GM23338 (cell line): ENCODE results near the gene MARVELD3. TPM values are rescaled to one million over a fixed set of nuclear protein-coding genes. Genes with fewer than 3 reads are reported as not detected.

Source experiments
- ATAC-seq: fragments of 200-7000 bp; cut with Tn5 transposase; 3 replicates; pipeline ENCODE4 v1.9.1; 2020
- DNase-seq: peaks from one replicate; pipeline ENCODE4 v3.0.0-alpha.2; 2015; ENCODE audit warnings: low spot score
- H2AFZ ChIP-seq: fragments of 200-600 bp; sonication (generic); 2 replicates; pipeline ENCODE4 v1.8.0; 2016; ENCODE audit warnings: antibody characterized with exemption, mild to moderate bottlenecking, moderate library complexity
- H3F3A ChIP-seq: fragments of 200-600 bp; sonication (generic); replicated peaks from 2 replicates; pipeline ENCODE4 v1.8.0; 2017; ENCODE audit warnings: antibody characterized with exemption, mixed run types, low read depth
- H3K27ac ChIP-seq: fragments of 200-600 bp; sonication (generic); 2 replicates; pipeline ENCODE4 v1.6.1; 2016; ENCODE audit warnings: low read depth
- H3K27me3 ChIP-seq: fragments of 200-600 bp; sonication (generic); 2 replicates; pipeline ENCODE4 v1.8.0; 2016; ENCODE audit warnings: mild to moderate bottlenecking, mixed run types, moderate library complexity; ENCODE audit not compliant: insufficient read depth
- H3K36me3 ChIP-seq: fragments of 200-600 bp; sonication (generic); 2 replicates; pipeline ENCODE4 v1.8.0; 2016; ENCODE audit warnings: mild to moderate bottlenecking; ENCODE audit not compliant: insufficient read depth
- H3K4me1 ChIP-seq: fragments of 200-600 bp; sonication (generic); 2 replicates; pipeline ENCODE4 v1.8.0; 2016; ENCODE audit warnings: mild to moderate bottlenecking, moderate library complexity; ENCODE audit not compliant: insufficient read depth
- H3K4me2 ChIP-seq: fragments of 200-600 bp; sonication (generic); 2 replicates; pipeline ENCODE4 v1.7.1; 2017; ENCODE audit warnings: mixed run types
- H3K4me3 ChIP-seq: fragments of 200-600 bp; sonication (generic); 2 replicates; pipeline ENCODE4 v1.6.1; 2016; ENCODE audit warnings: mixed run types
- H3K79me2 ChIP-seq: fragments of 200-600 bp; sonication (generic); replicated peaks from 2 replicates; pipeline ENCODE4 v1.8.0; 2017; ENCODE audit warnings: mild to moderate bottlenecking; ENCODE audit not compliant: insufficient read depth
- H3K9me2 ChIP-seq: fragments of 200-600 bp; sonication (generic); 2 replicates; pipeline ENCODE4 v1.8.0; 2017; ENCODE audit not compliant: insufficient read depth
- H4K20me1 ChIP-seq: fragments of 200-600 bp; sonication (generic); replicated peaks from 2 replicates; pipeline ENCODE4 v1.8.0; 2017; ENCODE audit warnings: mild to moderate bottlenecking; ENCODE audit not compliant: insufficient read depth
- H3K27ac Mint-ChIP-seq: 2 replicates; pipeline ENCODE4 v1.8.0; 2020; ENCODE audit warnings: inconsistent platforms, mild to moderate bottlenecking, moderate library complexity, mixed read lengths
- H3K27me3 Mint-ChIP-seq: 3 replicates; pipeline ENCODE4 v1.8.0; 2022; ENCODE audit warnings: low read depth, mild to moderate bottlenecking, moderate library complexity, mixed read lengths, inconsistent platforms; ENCODE audit not compliant: insufficient read depth, poor library complexity
- H3K36me3 Mint-ChIP-seq: 3 replicates; pipeline ENCODE4 v1.8.0; 2021; ENCODE audit warnings: low read depth, mild to moderate bottlenecking, inconsistent platforms, moderate library complexity, mixed read lengths
- H3K4me1 Mint-ChIP-seq: 3 replicates; pipeline ENCODE4 v1.8.0; 2020; ENCODE audit warnings: mild to moderate bottlenecking, inconsistent platforms, mixed read lengths
- H3K4me3 Mint-ChIP-seq: 3 replicates; pipeline ENCODE4 v1.8.0; 2021; ENCODE audit warnings: moderate library complexity, mild to moderate bottlenecking, inconsistent platforms, mixed read lengths
- H3K9me3 Mint-ChIP-seq: 3 replicates; pipeline ENCODE4 v1.8.0; 2020; ENCODE audit warnings: moderate library complexity, mild to moderate bottlenecking, inconsistent platforms, mixed read lengths
- EZH2phosphoT487 ChIP-seq: fragments of 200-600 bp; sonication (generic); IDR thresholded peaks from one replicate; pipeline ENCODE4 v1.8.1; 2018; ENCODE audit warnings: antibody characterized with exemption; ENCODE audit not compliant: unreplicated experiment
- STAT1 ChIP-seq: IDR thresholded peaks from one replicate; pipeline ENCODE4 v1.6.1; 2016; ENCODE audit warnings: antibody characterized with exemption; ENCODE audit not compliant: unreplicated experiment
- ZNF462 ChIP-seq: fragments of 250-450 bp; sonication (Bioruptor Pico); IDR thresholded peaks from 2 replicates; pipeline ENCODE4 v1.5.0; 2020; ENCODE audit warnings: mild to moderate bottlenecking, moderate library complexity
- polyA plus RNA-seq: library from polyadenylated mRNA; unstranded; fragments of >200 nt; fragmentation: Nextera tagmentation; extraction: Ambion mirVana; gene quantifications from 2 replicates; pipeline ENCODE4 v1.2.1, GENCODE V29; 2016
- total RNA-seq: library from RNA; depleted of rRNA; stranded (reverse); fragments of >200 nt; shearing (Covaris generic); gene quantifications from 2 replicates; pipeline ENCODE4 v1.2.3, GENCODE V29; 2014
- TF ChIP-seq, protein P1 (sequence below), 2 experiments: fragments of 200-600 bp in 1 of 2; sonication (generic) in 1 of 2; conservative IDR thresholded peaks; 2 replicates each; pipeline versions ENCODE4 v1.5.1 to v1.6.1; 2016 to 2017; ENCODE audit warnings: antibody characterized with exemption in 2 of 2, low read depth in 2 of 2, mild to moderate bottlenecking in 2 of 2, moderate library complexity in 1 of 2
- TF ChIP-seq, protein P2 (sequence below): IDR thresholded peaks from one replicate; pipeline ENCODE4 v1.6.1; 2018; ENCODE audit warnings: antibody characterized with exemption; ENCODE audit not compliant: unreplicated experiment
- TF ChIP-seq, protein P3 (sequence below): IDR thresholded peaks from 2 replicates; pipeline ENCODE4 v1.6.1; 2016; ENCODE audit warnings: antibody characterized with exemption

MARVELD3 gene
- total and polyA plus RNA-seq, 2 experiments from 2014 or later: 23.4 to 32.7 TPM

DNA sequence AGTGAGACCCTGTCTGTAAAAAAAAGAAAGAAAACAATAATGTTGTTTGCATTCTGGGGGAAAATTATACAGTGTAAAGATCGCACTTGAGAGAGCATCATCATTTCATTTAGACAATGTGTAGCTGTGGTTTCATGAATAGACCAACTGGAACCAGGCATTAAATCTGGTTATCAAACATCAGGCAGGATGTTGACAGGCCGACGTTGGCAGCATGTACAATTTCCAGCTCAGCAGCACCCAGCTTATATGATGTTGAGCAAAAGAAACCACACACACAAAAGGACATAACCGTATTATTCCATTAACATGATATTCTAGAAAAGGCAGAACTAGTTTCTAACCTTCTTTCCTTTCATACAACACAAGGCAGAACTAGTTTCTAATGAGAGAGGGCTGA is 5.8 kb downstream of the MARVELD3 start:
- ATAC-seq (no peak), DNase-seq (no peak)
- Histone ChIP-seq H3K36me3 (peaks cover 36% of the 10 kb centered on the region; the same call in 1 of the 2 replicates), H3K27ac (no peak overlapping the region), H3K27me3 (no peaks in the 10 kb centered on the region), H3K4me1 (peaks cover 11% of the 10 kb centered on the region), H3K79me2 (peaks cover 28% of the 10 kb centered on the region), H2AFZ (no peak overlapping the region), H3K9me2 (no peaks in the 10 kb centered on the region), H3K4me2 (no peak overlapping the region), H3F3A (no peaks in the 10 kb centered on the region; the same call in 1 of the 2 replicates), H3K4me3 (no peak overlapping the region), H4K20me1 (peaks cover 5% of the 10 kb centered on the region; the same call in 1 of the 2 replicates)
- Mint-ChIP-seq H3K4me1 (peaks cover 29% of the 10 kb centered on the region), H3K9me3 (no peaks in the 10 kb centered on the region), H3K36me3 (peaks cover 60% of the 10 kb centered on the region), H3K27ac (no peak overlapping the region), H3K27me3 (peaks cover 20% of the 10 kb centered on the region), H3K4me3 (no peak overlapping the region)
- TF ChIP-seq STAT1 (no peak), EZH2phosphoT487 (no peak), ZNF462 (no peak)
- TF ChIP-seq, protein P1, sequence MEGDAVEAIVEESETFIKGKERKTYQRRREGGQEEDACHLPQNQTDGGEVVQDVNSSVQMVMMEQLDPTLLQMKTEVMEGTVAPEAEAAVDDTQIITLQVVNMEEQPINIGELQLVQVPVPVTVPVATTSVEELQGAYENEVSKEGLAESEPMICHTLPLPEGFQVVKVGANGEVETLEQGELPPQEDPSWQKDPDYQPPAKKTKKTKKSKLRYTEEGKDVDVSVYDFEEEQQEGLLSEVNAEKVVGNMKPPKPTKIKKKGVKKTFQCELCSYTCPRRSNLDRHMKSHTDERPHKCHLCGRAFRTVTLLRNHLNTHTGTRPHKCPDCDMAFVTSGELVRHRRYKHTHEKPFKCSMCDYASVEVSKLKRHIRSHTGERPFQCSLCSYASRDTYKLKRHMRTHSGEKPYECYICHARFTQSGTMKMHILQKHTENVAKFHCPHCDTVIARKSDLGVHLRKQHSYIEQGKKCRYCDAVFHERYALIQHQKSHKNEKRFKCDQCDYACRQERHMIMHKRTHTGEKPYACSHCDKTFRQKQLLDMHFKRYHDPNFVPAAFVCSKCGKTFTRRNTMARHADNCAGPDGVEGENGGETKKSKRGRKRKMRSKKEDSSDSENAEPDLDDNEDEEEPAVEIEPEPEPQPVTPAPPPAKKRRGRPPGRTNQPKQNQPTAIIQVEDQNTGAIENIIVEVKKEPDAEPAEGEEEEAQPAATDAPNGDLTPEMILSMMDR (conservative IDR thresholded peaks at IDR 0.05; ENCODE audit: low read depth in 2 of 2): no peak
- TF ChIP-seq, protein P2, sequence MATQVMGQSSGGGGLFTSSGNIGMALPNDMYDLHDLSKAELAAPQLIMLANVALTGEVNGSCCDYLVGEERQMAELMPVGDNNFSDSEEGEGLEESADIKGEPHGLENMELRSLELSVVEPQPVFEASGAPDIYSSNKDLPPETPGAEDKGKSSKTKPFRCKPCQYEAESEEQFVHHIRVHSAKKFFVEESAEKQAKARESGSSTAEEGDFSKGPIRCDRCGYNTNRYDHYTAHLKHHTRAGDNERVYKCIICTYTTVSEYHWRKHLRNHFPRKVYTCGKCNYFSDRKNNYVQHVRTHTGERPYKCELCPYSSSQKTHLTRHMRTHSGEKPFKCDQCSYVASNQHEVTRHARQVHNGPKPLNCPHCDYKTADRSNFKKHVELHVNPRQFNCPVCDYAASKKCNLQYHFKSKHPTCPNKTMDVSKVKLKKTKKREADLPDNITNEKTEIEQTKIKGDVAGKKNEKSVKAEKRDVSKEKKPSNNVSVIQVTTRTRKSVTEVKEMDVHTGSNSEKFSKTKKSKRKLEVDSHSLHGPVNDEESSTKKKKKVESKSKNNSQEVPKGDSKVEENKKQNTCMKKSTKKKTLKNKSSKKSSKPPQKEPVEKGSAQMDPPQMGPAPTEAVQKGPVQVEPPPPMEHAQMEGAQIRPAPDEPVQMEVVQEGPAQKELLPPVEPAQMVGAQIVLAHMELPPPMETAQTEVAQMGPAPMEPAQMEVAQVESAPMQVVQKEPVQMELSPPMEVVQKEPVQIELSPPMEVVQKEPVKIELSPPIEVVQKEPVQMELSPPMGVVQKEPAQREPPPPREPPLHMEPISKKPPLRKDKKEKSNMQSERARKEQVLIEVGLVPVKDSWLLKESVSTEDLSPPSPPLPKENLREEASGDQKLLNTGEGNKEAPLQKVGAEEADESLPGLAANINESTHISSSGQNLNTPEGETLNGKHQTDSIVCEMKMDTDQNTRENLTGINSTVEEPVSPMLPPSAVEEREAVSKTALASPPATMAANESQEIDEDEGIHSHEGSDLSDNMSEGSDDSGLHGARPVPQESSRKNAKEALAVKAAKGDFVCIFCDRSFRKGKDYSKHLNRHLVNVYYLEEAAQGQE: no peak
- TF ChIP-seq, protein P3, sequence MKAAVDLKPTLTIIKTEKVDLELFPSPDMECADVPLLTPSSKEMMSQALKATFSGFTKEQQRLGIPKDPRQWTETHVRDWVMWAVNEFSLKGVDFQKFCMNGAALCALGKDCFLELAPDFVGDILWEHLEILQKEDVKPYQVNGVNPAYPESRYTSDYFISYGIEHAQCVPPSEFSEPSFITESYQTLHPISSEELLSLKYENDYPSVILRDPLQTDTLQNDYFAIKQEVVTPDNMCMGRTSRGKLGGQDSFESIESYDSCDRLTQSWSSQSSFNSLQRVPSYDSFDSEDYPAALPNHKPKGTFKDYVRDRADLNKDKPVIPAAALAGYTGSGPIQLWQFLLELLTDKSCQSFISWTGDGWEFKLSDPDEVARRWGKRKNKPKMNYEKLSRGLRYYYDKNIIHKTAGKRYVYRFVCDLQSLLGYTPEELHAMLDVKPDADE: no peak
